Metanephros (tissue), 1 donor: Measurements from ENCODE around the gene SLC35G6. TPM values are rescaled to one million over a fixed set of nuclear protein-coding genes. Genes with fewer than 3 reads are reported as not detected.

Experiments used
- total RNA-seq: library from RNA; depleted of rRNA; stranded (reverse); fragments of >200 nt; gene quantifications from one replicate; pipeline ENCODE4 v1.2.3, GENCODE V29; 2014

Gene SLC35G6
- total RNA-seq = not detected

DNA sequence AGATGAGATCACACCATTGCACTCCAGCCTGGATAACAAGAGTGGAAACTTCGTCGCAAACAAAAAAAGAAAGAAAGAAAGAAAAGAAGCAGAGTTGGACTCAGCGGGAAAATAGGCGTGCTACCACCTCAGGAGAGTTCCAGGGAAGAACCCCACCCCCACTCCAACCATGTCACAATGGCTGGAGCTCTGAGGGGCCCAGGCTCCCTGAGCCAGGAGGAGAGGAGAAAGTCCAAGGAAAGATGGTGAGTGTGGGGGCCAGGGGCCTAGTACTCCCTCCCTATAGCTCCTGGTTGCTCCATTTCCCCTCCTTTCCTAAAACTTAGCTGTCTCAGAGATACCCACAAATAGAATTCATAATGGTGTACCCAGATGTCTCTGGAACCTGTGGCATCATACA lies at the start of gene SLC35G6:
SLC35G6 (plus strand) TSS at position 172 of the 400 bp plus-strand sequence; CDS start at position 243, 71 bp downstream.

DNA sequence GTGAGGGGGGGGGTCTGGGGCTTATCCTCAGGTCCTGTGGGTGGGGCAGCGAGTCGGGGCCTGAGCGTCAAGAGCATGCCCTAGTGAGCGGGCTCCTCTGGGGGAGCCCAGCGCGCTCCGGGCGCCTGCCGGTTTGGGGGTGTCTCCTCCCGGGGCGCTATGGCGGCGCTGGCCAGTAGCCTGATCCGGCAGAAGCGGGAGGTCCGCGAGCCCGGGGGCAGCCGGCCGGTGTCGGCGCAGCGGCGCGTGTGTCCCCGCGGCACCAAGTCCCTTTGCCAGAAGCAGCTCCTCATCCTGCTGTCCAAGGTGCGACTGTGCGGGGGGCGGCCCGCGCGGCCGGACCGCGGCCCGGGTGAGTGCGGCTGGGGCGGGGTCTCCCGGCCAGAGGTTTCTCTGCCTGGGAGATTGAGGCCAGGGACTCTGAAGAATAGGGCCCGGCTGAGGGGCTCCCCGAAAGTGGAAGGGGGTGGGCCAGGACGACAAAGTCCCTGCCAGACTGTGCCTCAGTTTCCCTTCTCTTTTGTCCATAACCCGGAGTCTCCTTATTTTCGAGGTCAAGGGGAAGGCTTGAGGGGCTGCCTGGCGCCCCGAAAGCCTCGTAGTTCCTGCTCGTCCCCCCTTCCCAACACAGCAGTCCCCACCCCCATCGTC lies 41.7 kb upstream of the SLC35G6 start, which contains the start of gene FGF11:
FGF11 (plus strand) TSS at position 51 of the 651 bp plus-strand sequence; CDS start at position 160, 109 bp downstream.

DNA sequence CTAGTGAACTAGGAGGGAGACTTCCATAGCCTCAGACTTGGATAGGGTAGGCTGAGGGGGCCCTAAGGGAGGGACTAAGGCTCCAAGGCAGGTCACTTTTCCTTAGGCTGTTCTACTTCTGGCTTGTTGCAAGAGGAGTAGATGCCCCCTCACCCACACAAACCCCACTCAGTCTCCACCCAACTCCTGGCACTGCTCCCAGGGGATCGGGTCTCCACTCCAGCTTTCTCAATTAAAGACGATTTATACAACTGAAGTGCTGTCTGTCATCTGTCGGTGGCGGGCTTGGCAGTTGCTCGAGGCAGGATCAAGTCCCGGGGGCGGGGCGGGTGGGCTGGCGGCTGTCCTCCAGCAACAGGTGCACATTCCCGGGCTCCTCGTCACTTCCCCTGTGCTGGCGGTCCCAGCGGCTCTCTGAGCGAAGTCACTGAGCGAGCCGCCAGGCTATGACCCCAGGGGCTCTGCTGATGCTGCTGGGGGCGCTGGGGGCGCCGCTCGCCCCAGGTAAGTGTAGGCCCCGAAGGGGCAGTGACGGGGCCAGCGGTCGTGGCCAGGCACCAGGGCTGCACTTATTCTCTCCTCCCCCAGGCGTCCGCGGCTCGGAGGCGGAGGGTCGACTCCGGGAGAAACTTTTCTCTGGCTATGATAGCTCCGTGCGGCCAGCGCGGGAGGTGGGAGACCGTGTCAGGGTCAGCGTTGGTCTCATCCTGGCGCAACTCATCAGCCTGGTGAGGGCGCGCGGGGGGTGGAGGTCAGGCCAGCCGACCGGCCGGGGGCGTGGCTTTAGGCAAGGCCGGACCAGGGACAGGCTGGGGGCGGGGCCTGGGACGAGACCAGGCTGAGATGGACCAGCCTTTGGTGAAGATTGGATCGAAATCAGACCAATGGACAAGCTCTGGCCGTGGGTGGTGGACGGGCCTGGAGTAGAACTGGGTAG lies 36.3 kb upstream of the SLC35G6 start, which contains the start of gene CHRNB1:
CHRNB1 (plus strand) TSS at position 380 of the 937 bp plus-strand sequence; CDS start at position 447, 67 bp downstream.

DNA sequence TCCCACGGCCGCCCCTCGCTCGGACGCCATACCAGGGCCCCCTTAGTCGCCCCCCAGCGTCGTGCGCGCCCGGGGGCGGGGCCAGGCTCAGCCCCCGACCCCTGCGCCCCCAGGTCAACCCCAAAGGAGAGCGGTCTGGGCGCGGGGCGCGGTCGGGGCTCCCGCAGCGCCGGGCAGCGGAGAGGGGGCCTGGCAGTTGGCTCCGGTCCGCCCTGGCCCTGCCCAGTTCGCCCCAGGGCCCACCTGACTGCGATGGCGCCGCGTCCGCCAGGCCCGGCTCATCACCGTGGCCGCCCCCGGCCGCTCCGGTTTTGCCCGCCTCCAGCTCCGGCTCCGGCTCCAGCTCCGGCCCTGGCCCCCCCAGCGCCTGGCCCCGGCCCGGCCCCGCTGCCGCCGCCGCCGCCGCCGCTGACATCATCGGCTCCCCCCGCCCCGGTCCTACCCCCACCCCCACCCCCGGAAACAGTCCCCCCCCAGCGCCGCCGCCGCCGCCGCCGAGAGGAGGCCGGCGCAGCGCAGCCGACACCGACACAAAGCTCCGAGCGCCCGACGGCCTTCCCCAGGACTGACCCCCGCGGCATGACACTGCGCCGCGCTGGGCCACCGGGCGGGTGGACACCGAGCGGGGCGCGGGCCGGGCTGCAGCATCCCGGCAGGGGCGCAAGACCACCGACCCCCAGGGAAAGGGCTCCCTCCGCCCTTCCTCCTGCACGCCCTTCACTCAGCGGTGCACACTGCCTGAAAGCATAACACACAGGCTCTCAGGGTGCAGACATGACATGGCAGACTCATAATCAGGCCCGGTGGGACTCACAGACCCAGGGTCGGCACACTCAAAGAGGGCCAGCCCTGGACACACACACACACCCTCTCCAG lies 1.8 kb upstream of the SLC35G6 start, which contains the start of gene ZBTB4:
ZBTB4 (minus strand) TSS at position 419 of the 876 bp plus-strand sequence. CDS start 12,830 bp downstream, outside the sequence.

DNA sequence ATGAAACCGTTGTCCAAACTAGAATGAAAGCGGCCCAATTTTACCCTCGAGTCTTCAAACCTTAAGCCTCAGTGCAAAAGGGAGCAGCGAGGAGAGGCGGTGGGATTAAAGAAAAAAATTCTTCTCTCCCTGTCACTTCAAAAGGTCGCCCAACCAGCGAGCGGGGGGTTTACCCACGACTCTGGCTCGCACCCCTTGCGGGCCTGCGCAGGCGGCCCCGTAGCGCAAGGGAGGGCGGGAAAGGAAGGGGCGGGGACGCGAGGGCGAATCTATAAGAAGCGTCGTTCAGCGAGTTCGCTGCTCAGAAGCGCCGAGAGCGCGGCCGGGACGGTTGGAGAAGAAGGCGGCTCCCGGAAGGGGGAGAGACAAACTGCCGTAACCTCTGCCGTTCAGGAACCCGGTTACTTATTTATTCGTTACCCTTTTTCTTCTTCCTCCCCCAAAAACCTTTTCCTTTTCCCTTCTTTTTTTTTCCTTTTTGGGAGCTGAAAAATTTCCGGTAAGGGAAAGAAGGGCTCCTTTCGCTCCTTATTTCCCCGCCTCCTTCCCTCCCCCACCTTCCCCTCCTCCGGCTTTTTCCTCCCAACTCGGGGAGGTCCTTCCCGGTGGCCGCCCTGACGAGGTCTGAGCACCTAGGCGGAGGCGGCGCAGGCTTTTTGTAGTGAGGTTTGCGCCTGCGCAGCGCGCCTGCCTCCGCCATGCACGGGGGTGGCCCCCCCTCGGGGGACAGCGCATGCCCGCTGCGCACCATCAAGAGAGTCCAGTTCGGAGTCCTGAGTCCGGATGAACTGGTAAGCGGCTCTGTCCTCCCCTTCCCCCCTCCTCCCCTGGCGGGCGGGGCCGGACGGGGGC lies 3.0 kb downstream of the SLC35G6 start, which contains the start of gene POLR2A:
POLR2A (plus strand) TSS at position 300 of the 852 bp plus-strand sequence.

Other genes with a start within 250 kb of the SLC35G6 start
- gene DVL2, start 246.9 kb upstream of the SLC35G6 start, total RNA-seq = 73.5 TPM
- gene PHF23, start 242.0 kb upstream of the SLC35G6 start, total RNA-seq = 44.4 TPM
- gene GABARAP, start 239.0 kb upstream of the SLC35G6 start, total RNA-seq = 226 TPM
- gene CTDNEP1, start 229.7 kb upstream of the SLC35G6 start, total RNA-seq = 77.3 TPM
- gene ELP5, start 229.2 kb upstream of the SLC35G6 start, total RNA-seq = 27.2 TPM
- gene CLDN7, start 219.0 kb upstream of the SLC35G6 start, total RNA-seq = 65.5 TPM
- gene SLC2A4, start 199.7 kb upstream of the SLC35G6 start, total RNA-seq = 19.6 TPM
- 2.0 TPM for gene YBX2, start 186.8 kb upstream of the SLC35G6 start, total RNA-seq
- 179 TPM for gene EIF5A, start 173.8 kb upstream of the SLC35G6 start, total RNA-seq
- 30.4 TPM for gene GPS2, start 166.1 kb upstream of the SLC35G6 start, total RNA-seq
- gene NEURL4, start 152.1 kb upstream of the SLC35G6 start, total RNA-seq = 31.2 TPM
- 4.8 TPM for gene ACAP1, start 144.9 kb upstream of the SLC35G6 start, total RNA-seq
- gene KCTD11, start 129.3 kb upstream of the SLC35G6 start, total RNA-seq = 7.0 TPM
- gene TMEM95, start 126.3 kb upstream of the SLC35G6 start, total RNA-seq = not detected
- gene TNK1, start 100.4 kb upstream of the SLC35G6 start, total RNA-seq = 5.5 TPM
- gene PLSCR3, start 86.9 kb upstream of the SLC35G6 start, total RNA-seq = 23.1 TPM
- gene TMEM256, start 77.3 kb upstream of the SLC35G6 start, total RNA-seq = 109 TPM
- gene NLGN2, start 73.6 kb upstream of the SLC35G6 start, total RNA-seq = 21.3 TPM
- gene SPEM1, start 61.1 kb upstream of the SLC35G6 start, total RNA-seq = not detected
- not detected for gene SPEM2, start 55.8 kb upstream of the SLC35G6 start, total RNA-seq
- not detected for gene SPEM3, start 52.6 kb upstream of the SLC35G6 start, total RNA-seq
- gene TMEM102, start 46.0 kb upstream of the SLC35G6 start, total RNA-seq = 5.0 TPM
- gene FGF11, start 41.9 kb upstream of the SLC35G6 start, total RNA-seq = 4.8 TPM
- 21.4 TPM for gene CHRNB1, start 36.4 kb upstream of the SLC35G6 start, total RNA-seq
- 31.0 TPM for gene ZBTB4, start 1.8 kb upstream of the SLC35G6 start, total RNA-seq
- gene POLR2A, start 2.9 kb downstream of the SLC35G6 start, total RNA-seq = 118 TPM
- gene TNFSF12, start 67.6 kb downstream of the SLC35G6 start, total RNA-seq = 11.6 TPM
- gene TNFSF13, start 77.3 kb downstream of the SLC35G6 start, total RNA-seq = 10.2 TPM
- gene SENP3, start 80.5 kb downstream of the SLC35G6 start, total RNA-seq = 58.0 TPM
- 16.2 TPM for gene CD68, start 98.2 kb downstream of the SLC35G6 start, total RNA-seq
- 49.6 TPM for gene MPDU1, start 102.4 kb downstream of the SLC35G6 start, total RNA-seq
- 1.5 TPM for gene SOX15, start 108.6 kb downstream of the SLC35G6 start, total RNA-seq
- gene FXR2, start 133.5 kb downstream of the SLC35G6 start, total RNA-seq = 30.3 TPM
- 56.3 TPM for gene SAT2, start 146.4 kb downstream of the SLC35G6 start, total RNA-seq
- gene SHBG, start 148.7 kb downstream of the SLC35G6 start, total RNA-seq = 2.6 TPM
- 13.1 TPM for gene ATP1B2, start 169.5 kb downstream of the SLC35G6 start, total RNA-seq
- gene TP53, start 206.0 kb downstream of the SLC35G6 start, total RNA-seq = 47.4 TPM
- gene WRAP53, start 207.0 kb downstream of the SLC35G6 start, total RNA-seq = 8.2 TPM
- 8.7 TPM for gene EFNB3, start 223.8 kb downstream of the SLC35G6 start, total RNA-seq
- 0.47 TPM for gene DNAH2, start 236.3 kb downstream of the SLC35G6 start, total RNA-seq